DOHH2 (cell line): Measurements from ENCODE around the gene GAPDHS.
A peak's percentile ranks its signal among the peaks of the same experiment; 100 is the strongest.

Experiments used
- H3F3A ChIP-seq: fragments of 200-600 bp; sonication (generic), shearing (Covaris generic); 2 replicates; pipeline ENCODE4 v1.6.0; 2016; ENCODE audit warnings: antibody characterized with exemption, mild to moderate bottlenecking; ENCODE audit not compliant: control insufficient read depth, insufficient read depth
- H3K27ac ChIP-seq: fragments of 200-600 bp; sonication (generic); 2 replicates; pipeline ENCODE4 v1.5.1; 2014; ENCODE audit warnings: low read depth, mild to moderate bottlenecking, low read length, moderate library complexity
- H3K27me3 ChIP-seq: fragments of 200-600 bp; sonication (generic); 2 replicates; pipeline ENCODE4 v1.6.1; 2014; ENCODE audit warnings: mild to moderate bottlenecking, low read length, mixed read lengths; ENCODE audit not compliant: control insufficient read depth
- H3K36me3 ChIP-seq: fragments of 200-600 bp; sonication (generic); 2 replicates; pipeline ENCODE4 v1.6.1; 2014; ENCODE audit warnings: mild to moderate bottlenecking, low read length, moderate library complexity, mixed read lengths; ENCODE audit not compliant: control insufficient read depth
- H3K4me1 ChIP-seq: fragments of 200-600 bp; sonication (generic); 2 replicates; pipeline ENCODE4 v1.6.1; 2014; ENCODE audit warnings: mild to moderate bottlenecking, low read length, mixed read lengths; ENCODE audit not compliant: control insufficient read depth
- H3K4me2 ChIP-seq: fragments of 200-600 bp; sonication (generic); 2 replicates; pipeline ENCODE4 v1.6.0; 2014; ENCODE audit warnings: mild to moderate bottlenecking, low read length, moderate library complexity
- H3K4me3 ChIP-seq: fragments of 200-600 bp; sonication (generic); 2 replicates; pipeline ENCODE4 v1.5.1; 2014; ENCODE audit warnings: mild to moderate bottlenecking, low read length, mixed read lengths
- H3K79me2 ChIP-seq: fragments of 200-600 bp; sonication (generic); 2 replicates; pipeline ENCODE4 v1.6.1; 2014; ENCODE audit warnings: mild to moderate bottlenecking, low read length, mixed read lengths; ENCODE audit not compliant: control insufficient read depth
- H3K9me2 ChIP-seq: fragments of 200-600 bp; sonication (generic); replicated peaks from 2 replicates; pipeline ENCODE4 v1.6.1; 2014; ENCODE audit warnings: mild to moderate bottlenecking, low read length, mixed read lengths; ENCODE audit not compliant: control insufficient read depth
- H3K9me3 ChIP-seq: fragments of 200-600 bp; sonication (generic); 2 replicates; pipeline ENCODE4 v1.6.1; 2014; ENCODE audit warnings: antibody characterized with exemption, low read length, mixed read lengths; ENCODE audit not compliant: control insufficient read depth, insufficient read depth
- H4K20me1 ChIP-seq: fragments of 200-600 bp; sonication (generic); 2 replicates; pipeline ENCODE4 v1.6.0; 2014; ENCODE audit warnings: low read depth, mild to moderate bottlenecking, antibody characterized with exemption, low read length, moderate library complexity; ENCODE audit not compliant: control insufficient read depth, insufficient read depth
- EZH2phosphoT487 ChIP-seq: fragments of 200-600 bp; sonication (generic); IDR thresholded peaks from 2 replicates; pipeline ENCODE4 v1.6.1; 2017; ENCODE audit warnings: borderline replicate concordance, mild to moderate bottlenecking, antibody characterized with exemption, low read length, moderate library complexity, mixed read lengths
- TF ChIP-seq, protein P1 (sequence below): fragments of 200-600 bp; sonication (generic); IDR thresholded peaks from one replicate; pipeline ENCODE4 v1.5.1; 2014; ENCODE audit warnings: antibody characterized with exemption, mild to moderate bottlenecking, low read depth, low read length; ENCODE audit not compliant: poor library complexity, severe bottlenecking

GAPDHS gene

DNA sequence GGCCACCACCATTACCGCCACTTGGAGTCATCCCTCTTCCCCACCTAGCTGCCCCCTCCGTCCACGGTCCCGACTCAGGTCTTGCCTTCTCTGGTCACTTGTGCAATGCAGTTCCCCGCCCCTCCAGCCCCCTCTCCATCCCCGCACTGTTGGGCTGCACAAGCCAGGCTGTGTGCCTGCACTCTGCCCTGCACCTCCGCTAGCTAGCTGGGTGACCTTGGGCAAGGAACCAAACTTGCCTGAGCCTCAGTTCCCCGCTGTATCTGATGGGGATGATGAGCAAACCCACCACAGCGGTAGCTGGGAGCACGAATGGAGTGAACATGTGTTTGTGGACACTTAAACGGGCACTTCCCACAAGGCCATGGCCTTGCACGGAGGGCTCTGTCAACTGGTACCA is 6.6 kb downstream of the GAPDHS start:
- Histone ChIP-seq H3K36me3 (peaks cover 29% of the 10 kb centered on the region), H3K4me1 (peaks cover 25% of the 10 kb centered on the region), H3K27me3 (no peaks in the 10 kb centered on the region), H3K9me2 (no peaks in the 10 kb centered on the region), H3K27ac (no peak overlapping the region), H4K20me1 (no peaks in the 10 kb centered on the region), H3K4me3 (no peak overlapping the region), H3K79me2 (peaks cover 16% of the 10 kb centered on the region), H3K4me2 (no peak overlapping the region), H3F3A (no peaks in the 10 kb centered on the region), H3K9me3 (no peaks in the 10 kb centered on the region)
- TF ChIP-seq EZH2phosphoT487: no peak
- TF ChIP-seq, protein P1, sequence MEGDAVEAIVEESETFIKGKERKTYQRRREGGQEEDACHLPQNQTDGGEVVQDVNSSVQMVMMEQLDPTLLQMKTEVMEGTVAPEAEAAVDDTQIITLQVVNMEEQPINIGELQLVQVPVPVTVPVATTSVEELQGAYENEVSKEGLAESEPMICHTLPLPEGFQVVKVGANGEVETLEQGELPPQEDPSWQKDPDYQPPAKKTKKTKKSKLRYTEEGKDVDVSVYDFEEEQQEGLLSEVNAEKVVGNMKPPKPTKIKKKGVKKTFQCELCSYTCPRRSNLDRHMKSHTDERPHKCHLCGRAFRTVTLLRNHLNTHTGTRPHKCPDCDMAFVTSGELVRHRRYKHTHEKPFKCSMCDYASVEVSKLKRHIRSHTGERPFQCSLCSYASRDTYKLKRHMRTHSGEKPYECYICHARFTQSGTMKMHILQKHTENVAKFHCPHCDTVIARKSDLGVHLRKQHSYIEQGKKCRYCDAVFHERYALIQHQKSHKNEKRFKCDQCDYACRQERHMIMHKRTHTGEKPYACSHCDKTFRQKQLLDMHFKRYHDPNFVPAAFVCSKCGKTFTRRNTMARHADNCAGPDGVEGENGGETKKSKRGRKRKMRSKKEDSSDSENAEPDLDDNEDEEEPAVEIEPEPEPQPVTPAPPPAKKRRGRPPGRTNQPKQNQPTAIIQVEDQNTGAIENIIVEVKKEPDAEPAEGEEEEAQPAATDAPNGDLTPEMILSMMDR: no peak

DNA sequence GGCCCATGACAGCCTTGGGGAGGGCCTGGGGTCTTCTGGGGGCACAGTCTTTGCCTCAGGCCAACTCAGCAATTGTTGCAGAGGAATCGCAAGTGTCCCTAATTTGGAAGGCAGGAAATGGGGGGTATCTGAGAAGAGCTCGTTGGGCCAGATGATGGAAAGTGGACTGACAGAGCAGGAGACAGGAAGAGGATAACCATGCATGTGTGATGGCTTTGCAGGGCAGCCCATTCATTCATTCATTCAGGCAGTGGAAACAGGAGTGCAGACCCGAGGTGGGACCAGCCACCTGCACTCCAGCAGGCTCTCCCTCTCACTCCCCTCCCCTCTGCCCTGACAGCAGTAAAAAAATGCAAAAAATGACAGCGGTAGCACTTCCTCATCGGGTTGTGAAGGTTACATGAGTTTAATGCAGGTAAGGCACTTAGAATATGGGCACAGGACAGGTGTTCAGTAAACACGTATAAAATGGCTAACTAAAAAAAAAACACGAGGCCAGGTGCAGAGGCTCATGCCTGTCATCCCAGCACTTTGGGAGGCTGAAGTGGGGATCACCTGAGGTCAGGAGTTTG is 7.2 kb downstream of the GAPDHS start:
- TF ChIP-seq, protein P1: no peak
- no peak for TF ChIP-seq EZH2phosphoT487
- Histone ChIP-seq H3F3A (no peaks in the 10 kb centered on the region), H3K27me3 (no peaks in the 10 kb centered on the region), H3K4me1 (peaks cover 25% of the 10 kb centered on the region), H3K9me3 (no peaks in the 10 kb centered on the region), H3K4me3 (no peak overlapping the region), H4K20me1 (no peaks in the 10 kb centered on the region), H3K9me2 (no peaks in the 10 kb centered on the region), H3K27ac (no peak overlapping the region), H3K4me2 (0 out of 2 replicates have a peak overlapping the region, but pooled peaks have one; percentile 22), H3K79me2 (peaks cover 22% of the 10 kb centered on the region), H3K36me3 (peaks cover 34% of the 10 kb centered on the region)

DNA sequence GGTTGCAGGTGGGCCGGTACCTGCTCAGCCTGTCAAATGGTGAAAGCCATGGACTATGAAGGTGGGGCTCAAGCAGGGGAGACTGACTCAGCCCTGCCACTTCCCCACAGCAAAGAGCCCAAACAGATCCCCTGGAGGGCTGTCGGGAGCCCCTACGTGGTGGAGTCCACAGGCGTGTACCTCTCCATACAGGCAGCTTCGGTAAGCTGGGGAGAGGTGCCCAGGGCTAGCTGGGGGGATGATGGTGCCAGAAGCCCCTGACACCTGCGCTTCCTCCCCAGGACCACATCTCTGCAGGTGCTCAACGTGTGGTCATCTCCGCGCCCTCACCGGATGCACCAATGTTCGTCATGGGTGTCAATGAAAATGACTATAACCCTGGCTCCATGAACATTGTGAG is 9.0 kb downstream of the GAPDHS start:
- no peaks in the 10 kb centered on the region for H3K9me3 ChIP-seq

More for the DNA sequence above, 9.0 kb downstream of the GAPDHS start:
- no peak for TF ChIP-seq EZH2phosphoT487
- TF ChIP-seq, protein P1: no peak
- H3K4me2 ChIP-seq: no peak overlapping the region
- peaks cover 34% of the 10 kb centered on the region for H3K4me1 ChIP-seq
- no peak overlapping the region for H3K27ac ChIP-seq
- H3F3A ChIP-seq: no peaks in the 10 kb centered on the region
- H4K20me1 ChIP-seq: peaks cover 2% of the 10 kb centered on the region; the same call in 1 of the 2 replicates
- H3K36me3 ChIP-seq: peaks cover 37% of the 10 kb centered on the region
- peaks cover 39% of the 10 kb centered on the region for H3K79me2 ChIP-seq
- H3K27me3 ChIP-seq: no peaks in the 10 kb centered on the region
- no peak overlapping the region for H3K4me3 ChIP-seq
- no peaks in the 10 kb centered on the region for H3K9me2 ChIP-seq
